ENCODE measurements around the gene CFAP61. TPM values are rescaled to one million over a fixed set of nuclear protein-coding genes. Genes with fewer than 3 reads are reported as not detected.

The CFAP61 gene
- total RNA-seq, 4 donors from 2014 or later = 0.19 to 1.4 (median 1.1) TPM

DNA sequence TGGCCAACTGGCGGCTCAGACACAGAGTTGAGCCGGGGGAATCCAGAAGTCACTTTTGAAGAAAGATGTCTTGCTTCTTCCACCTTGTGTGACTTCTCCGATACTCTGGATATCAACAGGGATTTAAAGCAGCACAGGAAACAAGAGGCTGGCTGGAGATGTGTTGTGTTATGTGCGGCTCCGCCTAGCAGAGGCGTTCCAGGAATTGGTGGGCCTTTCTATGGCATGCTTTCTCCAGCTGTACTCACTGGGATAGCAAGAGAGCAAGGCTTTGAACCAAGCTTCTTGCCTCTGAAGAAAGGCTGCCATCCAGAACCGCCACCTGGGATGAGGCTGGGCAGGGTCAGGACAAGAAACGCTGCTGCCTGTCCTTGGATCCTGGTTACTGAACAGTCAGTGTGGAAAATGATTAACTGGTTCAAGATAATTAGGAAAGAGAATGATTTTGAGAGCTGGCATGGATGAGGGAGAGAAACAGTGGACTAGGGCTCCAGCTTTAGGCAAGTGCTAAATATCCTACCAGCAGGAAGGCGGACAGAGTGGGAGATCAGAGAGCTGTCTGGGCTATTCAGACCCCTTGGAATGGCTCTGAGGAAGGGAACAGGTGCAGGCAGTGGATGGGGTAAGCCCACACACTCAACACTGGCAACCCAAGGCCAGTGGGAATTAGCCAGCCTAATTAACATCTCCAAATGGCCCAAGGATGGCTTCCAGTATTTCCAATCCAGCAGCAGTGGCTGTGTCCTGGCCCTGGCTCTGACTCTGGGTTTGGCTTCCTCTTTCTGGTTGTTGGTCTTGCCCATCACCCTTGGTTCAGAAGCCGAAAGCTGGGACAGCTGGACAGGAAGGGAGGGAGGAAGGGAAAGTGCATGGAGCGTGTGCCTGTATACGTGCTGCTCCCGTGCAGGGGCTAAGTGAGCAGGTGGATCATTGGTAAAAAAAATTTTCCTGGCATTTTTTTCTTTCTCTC lies 347.5 kb downstream of the CFAP61 start:
- 82 to 83% methylated on average over 13 of the region's 13 CpGs for WGBS, 2 donors
- TF ChIP-seq, protein P1, sequence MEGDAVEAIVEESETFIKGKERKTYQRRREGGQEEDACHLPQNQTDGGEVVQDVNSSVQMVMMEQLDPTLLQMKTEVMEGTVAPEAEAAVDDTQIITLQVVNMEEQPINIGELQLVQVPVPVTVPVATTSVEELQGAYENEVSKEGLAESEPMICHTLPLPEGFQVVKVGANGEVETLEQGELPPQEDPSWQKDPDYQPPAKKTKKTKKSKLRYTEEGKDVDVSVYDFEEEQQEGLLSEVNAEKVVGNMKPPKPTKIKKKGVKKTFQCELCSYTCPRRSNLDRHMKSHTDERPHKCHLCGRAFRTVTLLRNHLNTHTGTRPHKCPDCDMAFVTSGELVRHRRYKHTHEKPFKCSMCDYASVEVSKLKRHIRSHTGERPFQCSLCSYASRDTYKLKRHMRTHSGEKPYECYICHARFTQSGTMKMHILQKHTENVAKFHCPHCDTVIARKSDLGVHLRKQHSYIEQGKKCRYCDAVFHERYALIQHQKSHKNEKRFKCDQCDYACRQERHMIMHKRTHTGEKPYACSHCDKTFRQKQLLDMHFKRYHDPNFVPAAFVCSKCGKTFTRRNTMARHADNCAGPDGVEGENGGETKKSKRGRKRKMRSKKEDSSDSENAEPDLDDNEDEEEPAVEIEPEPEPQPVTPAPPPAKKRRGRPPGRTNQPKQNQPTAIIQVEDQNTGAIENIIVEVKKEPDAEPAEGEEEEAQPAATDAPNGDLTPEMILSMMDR (IDR thresholded peaks at IDR 0.05) = no peak
- no peak for TF ChIP-seq POLR2A (IDR thresholded peaks at IDR 0.05)
- intact Hi-C loops (cut with DNase I; ENCODE audit: low total_unique reads) = no loop called here
- DNase-seq (ENCODE audit: low spot score in 2 of 2) = peak in 1 of 2 donors; percentile 83
- no peak overlapping the region for H3K4me3 ChIP-seq (ENCODE audit: low read depth, poor library complexity, severe bottlenecking)

DNA sequence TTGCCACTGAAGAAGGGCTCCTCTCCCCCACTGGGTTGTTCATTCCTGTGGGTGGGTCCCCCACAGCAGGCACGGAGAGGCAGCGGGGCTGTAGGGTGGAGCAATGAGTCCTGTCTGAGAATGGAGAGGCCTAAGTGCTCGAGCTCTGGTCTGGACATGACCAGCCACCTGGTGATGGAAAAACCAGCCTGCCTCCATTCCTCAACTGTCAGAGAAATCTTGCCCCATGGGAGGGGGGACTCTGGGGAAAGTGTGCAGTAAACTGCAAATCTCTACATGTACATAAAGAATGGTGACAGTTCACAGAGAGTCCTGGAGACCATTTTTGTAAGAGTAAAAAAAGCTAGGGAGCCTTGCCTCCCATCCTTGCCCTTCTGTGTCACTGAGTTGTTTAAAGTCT lies 349.7 kb downstream of the CFAP61 start:
- no peak for DNase-seq (ENCODE audit: low spot score in 2 of 2)
- no peak overlapping the region for H3K4me3 ChIP-seq (ENCODE audit: low read depth, poor library complexity, severe bottlenecking)
- intact Hi-C loops (cut with DNase I; ENCODE audit: low total_unique reads) = no loop called here
- TF ChIP-seq, protein P1 (IDR thresholded peaks at IDR 0.05) = no peak
- TF ChIP-seq POLR2A (IDR thresholded peaks at IDR 0.05) = no peak
- WGBS, 2 donors = 96 to 98% methylated on average over 3 of the region's 3 CpGs

DNA sequence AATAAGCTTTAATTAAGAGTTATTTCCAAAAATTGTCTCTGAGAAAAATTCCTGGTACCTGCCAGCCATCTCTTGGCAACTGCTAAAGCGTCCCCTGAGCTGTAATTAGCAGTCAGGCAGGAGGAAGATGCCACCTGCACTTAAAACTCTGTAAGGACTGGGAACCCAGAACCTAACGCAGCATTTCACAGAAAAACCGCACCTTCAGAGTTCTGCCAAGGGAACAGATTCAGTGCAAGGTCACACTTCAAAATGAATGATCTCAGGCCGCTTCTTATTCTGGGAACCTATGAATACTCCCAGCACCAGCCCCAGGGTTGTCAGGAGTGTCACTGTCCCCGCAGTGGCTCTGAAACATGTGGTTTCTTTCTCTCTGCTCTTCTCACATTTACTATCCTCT lies 352.3 kb downstream of the CFAP61 start:
- no peak for TF ChIP-seq POLR2A (IDR thresholded peaks at IDR 0.05)
- TF ChIP-seq, protein P1 (IDR thresholded peaks at IDR 0.05) = no peak
- WGBS, 2 donors = 94 to 96% methylated on average over 5 of the region's 5 CpGs
- no peak overlapping the region for H3K4me3 ChIP-seq (ENCODE audit: low read depth, poor library complexity, severe bottlenecking)
- intact Hi-C loops (cut with DNase I; ENCODE audit: low total_unique reads) = no loop called here
- peak in 1 of 2 donors; percentile 26 for DNase-seq (ENCODE audit: low spot score in 2 of 2)

DNA sequence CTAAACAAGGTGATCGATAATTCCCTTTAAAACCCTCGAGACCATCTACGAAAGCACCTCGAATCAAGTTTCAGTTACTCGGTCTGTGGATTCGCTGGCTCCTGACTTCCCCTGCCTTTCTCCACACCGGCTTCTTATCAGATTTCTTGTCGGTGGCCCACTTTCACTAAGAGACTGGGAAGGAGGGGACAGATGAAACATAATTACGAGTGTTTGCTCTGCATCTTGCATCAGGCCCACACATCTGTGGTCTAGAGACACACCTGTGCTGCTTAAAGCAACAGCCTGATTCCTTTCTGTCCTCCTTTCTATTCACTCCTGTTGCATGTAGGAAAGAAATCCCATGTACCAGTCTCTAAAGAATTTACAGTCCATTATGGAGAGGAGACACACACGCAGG lies 353.3 kb downstream of the CFAP61 start:
- WGBS, 2 donors = 92 to 93% methylated on average over 10 of the region's 10 CpGs
- intact Hi-C loops (cut with DNase I; ENCODE audit: low total_unique reads) = no loop called here
- DNase-seq (ENCODE audit: low spot score in 2 of 2) = peak in 1 of 2 donors; percentile 17
- no peak overlapping the region for H3K4me3 ChIP-seq (ENCODE audit: low read depth, poor library complexity, severe bottlenecking)
- no peak for TF ChIP-seq POLR2A (IDR thresholded peaks at IDR 0.05)
- TF ChIP-seq, protein P1 (IDR thresholded peaks at IDR 0.05) = no peak

DNA sequence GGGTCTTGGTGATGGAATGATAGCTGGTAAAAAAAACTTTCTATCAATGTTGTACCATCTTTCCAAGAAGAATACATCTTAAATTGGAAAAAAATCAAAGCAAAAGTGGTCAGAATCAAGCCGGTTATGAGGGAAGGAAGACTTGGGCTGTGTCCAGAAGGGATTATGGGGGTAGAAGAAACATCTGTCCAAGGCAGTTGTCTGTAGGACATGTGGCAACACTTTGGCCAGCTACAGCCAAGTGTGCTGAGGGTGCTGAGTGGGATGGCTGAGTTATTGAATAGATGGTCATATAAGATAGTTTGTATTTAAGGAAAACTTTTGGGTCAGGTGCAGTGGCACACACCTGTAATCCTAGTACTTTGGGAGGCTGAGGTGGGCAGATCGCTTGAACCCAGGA lies 354.0 kb downstream of the CFAP61 start:
- TF ChIP-seq POLR2A (IDR thresholded peaks at IDR 0.05) = no peak
- TF ChIP-seq, protein P1 (IDR thresholded peaks at IDR 0.05) = no peak
- DNase-seq (ENCODE audit: low spot score in 2 of 2) = peak in 1 of 2 donors; percentile 48
- H3K4me3 ChIP-seq (ENCODE audit: low read depth, poor library complexity, severe bottlenecking) = no peak overlapping the region
- 76 to 77% methylated on average over 2 of the region's 2 CpGs for WGBS, 2 donors
- intact Hi-C loops (cut with DNase I; ENCODE audit: low total_unique reads) = no loop called here
